A673 (cell line): ENCODE results near the gene HIP1.

Experiments
- EZH2 ChIP-seq: fragments of 200-600 bp; sonication (generic); IDR thresholded peaks from 2 replicates; pipeline ENCODE4 v1.6.1; 2017; ENCODE audit warnings: borderline replicate concordance, low read depth, mild to moderate bottlenecking, mixed read lengths, antibody characterized with exemption, low read length; ENCODE audit not compliant: poor library complexity, severe bottlenecking
- TF ChIP-seq, protein P1 (sequence below): fragments of 300-800, 200-600 bp; sonication (generic); conservative IDR thresholded peaks from 2 replicates; pipeline ENCODE4 v1.5.1; 2017; ENCODE audit warnings: low read depth, mild to moderate bottlenecking, antibody characterized with exemption, low read length, moderate library complexity, mixed read lengths

DNA sequence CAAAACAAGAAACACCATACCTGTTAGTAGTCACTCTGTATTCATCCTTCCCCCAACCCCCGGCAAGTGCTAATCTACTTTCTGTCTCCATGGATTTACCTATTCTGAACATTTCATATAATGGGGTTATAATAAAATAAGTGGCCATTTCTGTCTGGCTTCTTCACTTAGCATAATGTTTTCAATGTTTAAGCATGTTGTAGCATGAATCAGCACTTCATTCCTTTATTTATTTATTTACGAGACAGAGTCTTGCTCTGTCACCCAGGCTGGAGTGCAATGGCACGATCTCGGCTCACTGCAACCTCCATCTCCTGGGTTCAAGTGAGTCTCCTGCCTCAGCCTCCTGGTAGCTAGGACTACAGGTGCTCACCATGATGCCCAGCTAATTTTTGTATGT lies 69.2 kb downstream of the HIP1 start:
- TF ChIP-seq, protein P1, sequence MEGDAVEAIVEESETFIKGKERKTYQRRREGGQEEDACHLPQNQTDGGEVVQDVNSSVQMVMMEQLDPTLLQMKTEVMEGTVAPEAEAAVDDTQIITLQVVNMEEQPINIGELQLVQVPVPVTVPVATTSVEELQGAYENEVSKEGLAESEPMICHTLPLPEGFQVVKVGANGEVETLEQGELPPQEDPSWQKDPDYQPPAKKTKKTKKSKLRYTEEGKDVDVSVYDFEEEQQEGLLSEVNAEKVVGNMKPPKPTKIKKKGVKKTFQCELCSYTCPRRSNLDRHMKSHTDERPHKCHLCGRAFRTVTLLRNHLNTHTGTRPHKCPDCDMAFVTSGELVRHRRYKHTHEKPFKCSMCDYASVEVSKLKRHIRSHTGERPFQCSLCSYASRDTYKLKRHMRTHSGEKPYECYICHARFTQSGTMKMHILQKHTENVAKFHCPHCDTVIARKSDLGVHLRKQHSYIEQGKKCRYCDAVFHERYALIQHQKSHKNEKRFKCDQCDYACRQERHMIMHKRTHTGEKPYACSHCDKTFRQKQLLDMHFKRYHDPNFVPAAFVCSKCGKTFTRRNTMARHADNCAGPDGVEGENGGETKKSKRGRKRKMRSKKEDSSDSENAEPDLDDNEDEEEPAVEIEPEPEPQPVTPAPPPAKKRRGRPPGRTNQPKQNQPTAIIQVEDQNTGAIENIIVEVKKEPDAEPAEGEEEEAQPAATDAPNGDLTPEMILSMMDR, result no peak
- no peak for TF ChIP-seq EZH2
